ENCODE results near the gene MRNIP. TPM values are rescaled to one million over a fixed set of nuclear protein-coding genes. Genes with fewer than 3 reads are reported as not detected.

MRNIP gene
- 35.9 and 54.8 TPM in 2 replicates for total RNA-seq (2014; rRNA removed; shearing (Covaris generic); ENCODE audit: low replicate concordance)

DNA sequence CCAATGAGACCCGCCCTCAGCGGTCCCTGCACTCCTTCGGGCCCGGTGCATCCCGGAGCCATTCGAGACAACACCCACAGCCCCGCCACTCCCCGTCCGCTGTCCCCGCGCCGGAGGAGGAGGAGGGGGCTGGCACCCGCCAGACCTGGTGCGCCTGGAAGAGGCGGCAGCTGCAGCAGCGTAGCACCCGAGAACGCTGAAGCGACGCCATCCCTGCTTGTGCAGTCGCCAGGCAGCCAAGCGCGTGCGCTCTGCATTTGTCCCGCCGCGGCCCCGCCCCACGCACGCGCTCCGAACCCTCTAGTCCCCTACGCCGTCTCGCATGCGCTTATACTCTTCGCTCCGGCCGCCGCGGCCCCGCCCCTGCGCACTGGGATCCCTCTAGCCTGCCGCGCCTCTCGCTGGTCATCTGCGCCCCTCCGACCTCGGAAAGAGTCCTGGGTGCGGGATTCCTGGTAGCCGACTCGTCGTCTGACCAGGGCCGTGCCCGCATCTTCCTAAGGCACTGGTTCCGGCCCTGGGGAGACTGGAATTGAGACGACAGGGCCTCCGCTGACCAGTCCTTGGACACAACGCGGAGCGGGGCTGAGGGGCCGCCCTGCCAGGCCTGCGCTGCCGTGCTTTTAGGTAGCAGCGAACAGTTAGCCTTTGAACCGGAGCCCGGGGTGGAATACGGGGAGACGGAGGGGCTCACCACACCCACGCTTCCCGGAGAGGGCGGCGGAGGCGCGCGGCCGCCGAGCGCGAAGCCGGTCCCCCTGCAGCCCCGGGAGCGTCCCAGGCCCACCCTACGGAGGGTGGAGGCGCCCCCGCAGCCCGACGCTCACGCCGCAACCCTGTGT lies at the start of gene MRNIP:
TSS of gene MRNIP (minus strand) at position 232 of the 842 bp plus-strand sequence. CDS start at position 211, 21 bp downstream.
- DNase-seq (ENCODE audit: low read depth), result peak; percentile 94
- in situ Hi-C loops (cut with HindIII; ENCODE audit: low pct_unique_long_range_greater_than_20kb, low sequenced_read_pairs), result no loop called here

DNA sequence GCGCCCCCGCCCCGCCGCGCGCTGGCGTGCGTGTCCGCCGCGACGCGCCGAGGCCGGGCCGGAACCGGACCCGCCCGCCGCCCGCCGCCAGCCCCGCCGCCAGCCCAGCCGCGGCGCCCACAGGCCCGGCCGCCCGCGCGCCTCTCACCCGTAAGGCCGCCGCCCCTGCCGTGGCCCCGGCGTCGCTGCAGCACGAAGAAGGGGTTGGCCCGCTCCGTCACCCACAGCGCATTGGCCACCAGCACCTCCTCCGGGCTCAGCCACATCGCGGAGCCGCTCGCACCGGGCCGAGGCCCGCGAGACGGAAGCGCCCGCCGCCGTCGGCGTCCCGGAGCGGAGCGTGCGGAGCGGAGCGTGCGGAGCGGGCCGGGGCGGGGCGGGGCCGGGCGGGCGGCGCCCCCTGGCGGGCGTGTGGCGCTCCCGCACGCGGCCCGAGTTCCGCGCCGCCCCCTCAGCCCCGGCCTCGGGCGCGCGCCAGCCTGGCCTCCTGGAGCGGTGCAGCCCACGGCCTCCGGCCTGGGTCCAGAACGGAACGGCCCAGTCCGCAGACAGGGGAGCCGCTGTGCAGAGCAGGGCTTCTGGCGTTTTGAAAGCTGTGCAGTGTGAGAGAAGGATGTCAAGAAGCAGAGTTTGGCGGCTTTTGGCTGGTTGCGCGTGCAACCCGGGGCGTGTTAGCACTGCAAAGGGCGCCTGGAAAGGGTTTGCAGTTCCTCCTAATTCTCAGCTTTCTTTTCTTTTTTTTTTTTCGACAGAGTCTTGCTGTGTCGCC lies 49.1 kb upstream of the MRNIP start, which contains the start of gene TBC1D9B:
TSS of gene TBC1D9B (minus strand) at position 342 of the 769 bp plus-strand sequence. CDS start at position 266, 76 bp downstream.
- peak; percentile 65 for DNase-seq (ENCODE audit: low read depth)
- in situ Hi-C loops (cut with HindIII; ENCODE audit: low pct_unique_long_range_greater_than_20kb, low sequenced_read_pairs), result no loop called here

GRCh38 chr5:179906795-179907555 lies 48.4 kb upstream of the MRNIP start:
- peak; percentile 38 for DNase-seq (ENCODE audit: low read depth)
- in situ Hi-C loops (cut with HindIII; ENCODE audit: low pct_unique_long_range_greater_than_20kb, low sequenced_read_pairs), result no loop called here

DNA sequence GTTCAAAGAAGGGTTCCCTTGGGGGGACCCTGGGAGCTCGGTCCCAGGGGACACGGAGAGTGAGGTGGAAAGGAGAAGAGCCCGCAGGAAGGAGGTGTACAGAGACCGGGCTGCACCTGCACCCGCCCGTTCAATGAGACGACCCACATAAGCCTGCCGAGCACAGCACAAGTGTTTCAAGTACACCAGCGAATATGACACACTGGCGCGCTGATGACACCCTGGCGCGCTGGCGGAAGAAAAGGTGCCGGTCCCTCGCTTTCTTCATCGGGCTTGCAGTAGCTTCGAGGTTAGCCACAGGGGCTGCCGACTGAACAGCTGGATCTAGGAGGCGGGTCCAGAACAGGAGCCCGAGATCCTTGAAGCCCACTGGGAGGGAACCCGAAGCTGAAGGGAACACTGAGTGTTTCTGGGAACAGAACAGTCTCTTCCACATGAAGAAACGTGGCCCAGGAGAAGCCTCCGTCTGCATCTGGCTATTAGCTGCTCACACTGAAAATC lies 47.7 kb upstream of the MRNIP start:
- in situ Hi-C loops (cut with HindIII; ENCODE audit: low pct_unique_long_range_greater_than_20kb, low sequenced_read_pairs), result no loop called here
- no peak for DNase-seq (ENCODE audit: low read depth)

DNA sequence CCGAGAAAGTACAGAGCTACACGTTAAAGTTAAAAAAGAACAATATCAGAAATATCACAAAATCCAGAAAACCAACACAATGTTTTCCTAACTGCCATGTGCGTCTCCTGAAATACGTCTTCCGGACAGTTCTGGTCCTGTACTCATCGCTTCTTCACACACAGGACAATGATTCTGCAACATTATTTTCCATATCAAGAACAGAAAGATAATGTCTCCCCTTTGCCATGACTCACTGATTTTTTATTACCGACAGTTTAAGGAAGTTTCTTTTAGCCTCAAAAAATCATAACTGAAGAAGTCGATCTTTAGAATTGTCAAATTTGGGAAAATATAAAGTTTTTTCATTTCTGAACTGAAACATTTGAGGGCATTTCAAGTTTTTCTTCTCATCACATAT lies 46.5 kb upstream of the MRNIP start:
- DNase-seq (ENCODE audit: low read depth), result no peak
- in situ Hi-C loops (cut with HindIII; ENCODE audit: low pct_unique_long_range_greater_than_20kb, low sequenced_read_pairs), result no loop called here

DNA sequence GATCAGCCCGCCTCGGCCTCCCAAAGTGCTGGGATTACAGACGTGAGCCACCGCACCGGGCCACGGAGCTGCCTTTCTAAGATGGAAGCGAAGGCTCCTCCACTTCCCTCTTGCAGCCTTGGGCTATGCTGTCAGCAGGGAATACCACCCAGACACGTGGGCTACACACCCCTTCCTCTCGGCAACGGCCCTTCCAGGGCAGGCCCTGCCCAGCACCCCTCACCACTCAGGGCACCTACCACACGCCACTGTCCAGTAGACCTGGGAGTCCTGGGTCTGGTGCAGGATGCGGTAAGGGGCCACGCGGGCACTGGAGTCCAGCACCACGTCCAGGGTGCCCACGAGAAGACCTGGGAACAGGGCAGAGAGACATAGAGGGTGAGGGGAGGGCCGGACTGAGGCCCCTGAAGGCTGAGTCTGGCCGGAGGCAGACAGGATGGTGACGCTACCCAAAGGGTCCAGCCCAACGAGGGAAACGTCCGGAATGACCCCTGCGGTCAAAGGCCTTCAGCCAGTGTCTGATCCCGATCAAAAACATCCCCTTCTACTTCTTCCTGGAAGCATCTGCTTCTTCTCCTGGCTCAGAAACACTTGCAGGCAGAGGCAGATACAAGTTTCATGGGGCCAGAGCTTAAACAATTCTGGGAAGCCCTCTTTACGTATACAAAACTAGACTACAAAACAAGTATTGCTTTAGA lies 46.0 kb upstream of the MRNIP start:
- in situ Hi-C loops (cut with HindIII; ENCODE audit: low pct_unique_long_range_greater_than_20kb, low sequenced_read_pairs), result no loop called here
- no peak for DNase-seq (ENCODE audit: low read depth)

DNA sequence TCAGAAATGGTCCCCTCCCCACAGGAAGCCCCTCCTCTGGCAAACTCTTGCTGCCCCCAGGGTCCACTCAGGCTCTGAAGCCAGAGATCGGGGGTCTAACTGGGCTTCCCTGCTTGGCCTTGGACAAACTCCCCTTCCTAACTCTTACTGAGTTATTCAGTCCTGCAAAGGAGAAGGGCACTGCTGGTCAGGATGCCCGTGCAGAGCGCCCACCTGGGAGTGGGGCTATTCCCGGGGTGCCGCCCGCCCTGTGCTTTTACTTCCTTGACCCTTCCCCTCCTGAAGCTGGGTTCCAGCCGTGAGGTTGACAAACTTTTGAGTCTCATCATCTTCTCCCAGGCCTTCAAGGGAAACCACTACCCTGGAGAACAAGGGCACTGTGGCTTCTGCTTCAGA lies 44.1 kb upstream of the MRNIP start:
- DNase-seq (ENCODE audit: low read depth), result no peak
- in situ Hi-C loops (cut with HindIII; ENCODE audit: low pct_unique_long_range_greater_than_20kb, low sequenced_read_pairs), result no loop called here

GRCh38 chr5:179901915-179902762 lies 43.5 kb upstream of the MRNIP start:
- no peak for DNase-seq (ENCODE audit: low read depth)
- in situ Hi-C loops (cut with HindIII; ENCODE audit: low pct_unique_long_range_greater_than_20kb, low sequenced_read_pairs), result no loop called here

DNA sequence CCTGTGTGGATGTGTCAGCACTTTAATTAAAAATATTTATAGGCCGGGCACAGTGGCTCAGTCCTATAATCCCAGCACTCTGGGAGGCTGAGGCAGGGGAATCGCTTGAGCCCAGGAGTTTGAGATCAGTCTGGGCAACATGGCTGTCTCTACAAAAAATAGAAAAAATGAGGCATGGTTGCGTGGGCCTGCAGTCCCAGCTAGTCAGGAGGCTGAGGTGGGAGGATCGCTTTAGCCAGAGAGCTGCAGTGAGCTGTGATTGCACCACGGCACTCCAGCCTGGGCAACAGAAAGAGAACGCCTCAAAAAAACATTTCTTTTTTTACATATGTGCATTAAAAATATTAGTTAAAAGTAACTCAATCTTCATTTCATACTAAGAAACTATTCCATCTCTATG lies 42.8 kb upstream of the MRNIP start:
- in situ Hi-C loops (cut with HindIII; ENCODE audit: low pct_unique_long_range_greater_than_20kb, low sequenced_read_pairs), result no loop called here
- no peak for DNase-seq (ENCODE audit: low read depth)

- no peak for DNase-seq (ENCODE audit: low read depth)
- in situ Hi-C loops (cut with HindIII; ENCODE audit: low pct_unique_long_range_greater_than_20kb, low sequenced_read_pairs), result no loop called here
Observed at GRCh38 chr5:179900711-179901110, 42.1 kb upstream of the MRNIP start.

DNA sequence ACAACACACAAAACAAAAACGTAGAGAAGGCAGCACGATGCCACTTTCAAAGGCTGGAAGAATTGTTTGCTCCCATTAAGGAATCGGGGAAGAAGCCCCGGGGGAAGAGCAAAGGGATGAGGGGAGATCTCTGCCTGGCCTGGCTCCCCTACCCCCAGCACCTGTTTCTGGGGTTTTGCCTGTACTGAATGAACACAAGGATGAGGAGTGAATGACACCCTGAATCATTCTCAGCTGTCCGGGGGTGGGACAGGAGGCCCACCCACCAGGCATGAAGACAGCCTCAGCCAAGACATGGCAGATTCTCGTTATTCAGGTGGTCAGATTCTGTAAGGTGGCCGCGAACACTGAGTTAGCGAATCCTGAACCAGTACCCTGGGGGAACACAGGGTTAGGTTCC lies 41.6 kb upstream of the MRNIP start:
- in situ Hi-C loops (cut with HindIII; ENCODE audit: low pct_unique_long_range_greater_than_20kb, low sequenced_read_pairs), result no loop called here
- no peak for DNase-seq (ENCODE audit: low read depth)

- DNase-seq (ENCODE audit: low read depth), result no peak
- in situ Hi-C loops (cut with HindIII; ENCODE audit: low pct_unique_long_range_greater_than_20kb, low sequenced_read_pairs), result no loop called here
Observed at GRCh38 chr5:179895861-179896260, 37.2 kb upstream of the MRNIP start.

- in situ Hi-C loops (cut with HindIII; ENCODE audit: low pct_unique_long_range_greater_than_20kb, low sequenced_read_pairs), result no loop called here
- no peak for DNase-seq (ENCODE audit: low read depth)
Observed at GRCh38 chr5:179893958-179894895, 35.6 kb upstream of the MRNIP start.

DNA sequence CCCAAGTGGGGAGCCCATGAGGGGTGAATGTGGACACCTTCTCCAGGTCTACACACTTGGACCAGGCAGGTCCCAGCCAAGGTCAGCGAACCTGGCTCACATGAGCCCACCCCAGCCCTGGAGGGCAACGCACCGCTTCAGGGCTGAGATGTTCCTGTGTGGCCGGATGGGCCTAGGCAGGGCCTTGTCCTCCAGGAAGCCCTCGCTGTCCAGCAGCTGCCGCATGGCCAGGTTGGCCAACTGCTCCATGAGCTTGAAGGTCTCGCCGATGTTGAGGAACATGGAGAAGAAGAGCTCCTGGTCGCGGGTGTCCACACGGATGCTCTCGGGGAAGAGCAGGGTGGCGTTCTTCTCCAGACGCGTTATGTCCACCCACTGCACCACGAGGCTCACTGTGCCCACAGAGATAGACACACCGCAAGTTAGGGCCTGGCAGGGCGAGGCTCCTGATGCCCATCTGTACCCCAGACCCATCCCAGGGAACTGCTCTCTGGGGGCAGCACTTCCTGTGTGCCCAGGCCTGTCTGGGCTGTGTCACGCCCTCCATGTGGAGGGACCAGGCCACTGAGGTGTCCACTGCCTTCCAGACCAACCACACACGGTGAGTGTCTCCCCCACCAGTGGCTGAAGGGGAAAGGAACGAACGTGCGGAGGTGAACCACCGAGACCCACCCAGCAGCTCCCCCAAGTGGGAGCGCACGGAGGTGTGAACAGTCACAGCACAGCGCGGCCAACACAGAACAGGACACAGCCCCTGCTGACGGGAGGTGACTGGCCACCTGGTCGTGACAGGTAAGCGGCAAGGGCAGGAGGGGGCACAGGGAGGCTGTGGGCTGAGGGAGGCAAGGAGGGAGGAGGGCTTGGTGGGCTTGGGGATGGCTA lies 34.7 kb upstream of the MRNIP start:
- DNase-seq (ENCODE audit: low read depth), result no peak
- in situ Hi-C loops (cut with HindIII; ENCODE audit: low pct_unique_long_range_greater_than_20kb, low sequenced_read_pairs), result no loop called here

DNA sequence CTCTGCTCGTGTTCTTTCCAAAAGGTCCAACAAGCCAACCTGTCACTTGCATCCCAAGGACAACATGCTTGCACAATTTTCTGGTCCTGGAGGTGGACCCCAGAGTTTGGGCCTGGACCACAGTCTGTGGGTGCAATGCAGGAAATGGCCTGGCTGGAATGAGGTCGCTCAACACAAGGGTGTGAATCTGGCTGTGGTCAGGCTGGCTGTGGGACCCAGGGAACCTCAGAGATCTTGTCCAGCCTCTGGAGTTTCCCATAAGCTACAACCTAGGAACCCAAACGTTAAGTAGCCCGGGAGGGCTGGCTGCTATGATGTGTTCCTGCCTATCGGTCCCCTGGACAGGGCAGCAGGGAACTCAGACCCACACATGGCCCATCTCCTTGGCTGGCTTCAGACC lies 33.6 kb upstream of the MRNIP start:
- in situ Hi-C loops (cut with HindIII; ENCODE audit: low pct_unique_long_range_greater_than_20kb, low sequenced_read_pairs), result no loop called here
- no peak for DNase-seq (ENCODE audit: low read depth)
